ENCODE data around the gene CACNA2D3. TPM values are rescaled to one million over a fixed set of nuclear protein-coding genes. Genes with fewer than 3 reads are reported as not detected.

The CACNA2D3 gene
- total RNA-seq, 2 experiments from 2014 or later, result not detected

GRCh38 chr3:54294214-54294613 lies 171.9 kb downstream of the CACNA2D3 start:
- Histone ChIP-seq H3K4me3 (ENCODE audit: low read depth, low read length, poor library complexity, severe bottlenecking) (no peak overlapping the region), H3K9me2 (ENCODE audit: insufficient read depth, low read length) (no peaks in the 10 kb centered on the region), H4K20me1 (ENCODE audit: insufficient read depth, low read length) (no peaks in the 10 kb centered on the region), H3K36me3 (ENCODE audit: insufficient read depth, low read length) (no peaks in the 10 kb centered on the region), H3K4me2 (ENCODE audit: low read length) (no peak overlapping the region), H3K79me2 (ENCODE audit: insufficient read depth, low read depth, low read length) (no peaks in the 10 kb centered on the region), H2AFZ (ENCODE audit: low read length) (no peak overlapping the region), H3K4me1 (ENCODE audit: insufficient read depth, low read length, poor library complexity, severe bottlenecking) (no peaks in the 10 kb centered on the region), H3K9me3 (ENCODE audit: low read length) (no peaks in the 10 kb centered on the region), H3K27ac (ENCODE audit: low read depth, low read length, poor library complexity, severe bottlenecking) (no peak overlapping the region)
- TF ChIP-seq CTCF (conservative IDR thresholded peaks at IDR 0.05; ENCODE audit: low read length) (no peak), EZH2phosphoT487 (IDR thresholded peaks at IDR 0.05; ENCODE audit: borderline replicate concordance, low read depth, low read length) (no peak)
- CTCF ChIA-PET (ENCODE audit: unreplicated experiment), result no interaction called here
- DNase-seq (ENCODE audit: low spot score), result no peak
- POLR2A ChIA-PET, result no interaction called here
- intact Hi-C loops (cut with micrococcal nuclease; ENCODE audit: unreplicated experiment), result no loop called here
- BruUV-seq (replicated peaks), result no TSS peak

GRCh38 chr3:54296531-54296930 lies 174.2 kb downstream of the CACNA2D3 start:
- ChIA-PET POLR2A (no interaction called here), CTCF (ENCODE audit: unreplicated experiment) (interaction anchor here (0.6 kb wide), 1 partner anchor 11 kb away, joined by 3 read pairs; no protein-coding TSS in a partner anchor)
- no peak for DNase-seq (ENCODE audit: low spot score)
- H4K20me1 ChIP-seq (ENCODE audit: insufficient read depth, low read length), result no peaks in the 10 kb centered on the region
- H3K4me3 ChIP-seq (ENCODE audit: low read depth, low read length, poor library complexity, severe bottlenecking), result no peak overlapping the region
- no peaks in the 10 kb centered on the region for H3K36me3 ChIP-seq (ENCODE audit: insufficient read depth, low read length)
- no peak overlapping the region for H2AFZ ChIP-seq (ENCODE audit: low read length)
- intact Hi-C loops (cut with micrococcal nuclease; ENCODE audit: unreplicated experiment), result no loop called here
- H3K4me2 ChIP-seq (ENCODE audit: low read length), result no peak overlapping the region
- H3K9me2 ChIP-seq (ENCODE audit: insufficient read depth, low read length), result no peaks in the 10 kb centered on the region
- TF ChIP-seq EZH2phosphoT487 (IDR thresholded peaks at IDR 0.05; ENCODE audit: borderline replicate concordance, low read depth, low read length) (no peak), CTCF (conservative IDR thresholded peaks at IDR 0.05; ENCODE audit: low read length) (no peak)
- BruUV-seq (replicated peaks), result no TSS peak
- no peak overlapping the region for H3K27ac ChIP-seq (ENCODE audit: low read depth, low read length, poor library complexity, severe bottlenecking)
- no peaks in the 10 kb centered on the region for H3K9me3 ChIP-seq (ENCODE audit: low read length)
- no peaks in the 10 kb centered on the region for H3K4me1 ChIP-seq (ENCODE audit: insufficient read depth, low read length, poor library complexity, severe bottlenecking)
- H3K79me2 ChIP-seq (ENCODE audit: insufficient read depth, low read depth, low read length), result no peaks in the 10 kb centered on the region

- H3K36me3 ChIP-seq (ENCODE audit: insufficient read depth, low read length), result no peaks in the 10 kb centered on the region
- no peak for DNase-seq (ENCODE audit: low spot score)
- no peaks in the 10 kb centered on the region for H4K20me1 ChIP-seq (ENCODE audit: insufficient read depth, low read length)
- H3K4me3 ChIP-seq (ENCODE audit: low read depth, low read length, poor library complexity, severe bottlenecking), result no peak overlapping the region
- no peak overlapping the region for H3K27ac ChIP-seq (ENCODE audit: low read depth, low read length, poor library complexity, severe bottlenecking)
- TF ChIP-seq EZH2phosphoT487 (IDR thresholded peaks at IDR 0.05; ENCODE audit: borderline replicate concordance, low read depth, low read length) (no peak), CTCF (conservative IDR thresholded peaks at IDR 0.05; ENCODE audit: low read length) (no peak)
- no TSS peak for BruUV-seq (replicated peaks)
- H3K79me2 ChIP-seq (ENCODE audit: insufficient read depth, low read depth, low read length), result no peaks in the 10 kb centered on the region
- ChIA-PET POLR2A (no interaction called here), CTCF (ENCODE audit: unreplicated experiment) (no interaction called here)
- intact Hi-C loops (cut with micrococcal nuclease; ENCODE audit: unreplicated experiment), result no loop called here
- no peaks in the 10 kb centered on the region for H3K9me2 ChIP-seq (ENCODE audit: insufficient read depth, low read length)
- H3K9me3 ChIP-seq (ENCODE audit: low read length), result no peaks in the 10 kb centered on the region
- H2AFZ ChIP-seq (ENCODE audit: low read length), result no peak overlapping the region
- no peaks in the 10 kb centered on the region for H3K4me1 ChIP-seq (ENCODE audit: insufficient read depth, low read length, poor library complexity, severe bottlenecking)
- no peak overlapping the region for H3K4me2 ChIP-seq (ENCODE audit: low read length)
These were observed 177.0 kb downstream of the CACNA2D3 start for GRCh38 chr3:54299169-54299935.
